Stimulated activated CD8-positive, alpha-beta memory T cell treated with anti-CD3 and anti-CD28 coated beads, Interleukin-2, amount 100 ng/mL, for 48 hours (primary cell): Measurements from ENCODE around the gene ACE.
"Not testable (repeated sequence)": the region's sequence is repeated elsewhere in the genome, so short reads cannot be mapped to it uniquely, and the experiment has no call there.

Source experiments
- DNase-seq, 2 donors: peaks; one replicate each; pipeline ENCODE4 v3.0.0-alpha.2; 2020; ENCODE audit warnings: low read depth in 2 of 2

The ACE gene

DNA sequence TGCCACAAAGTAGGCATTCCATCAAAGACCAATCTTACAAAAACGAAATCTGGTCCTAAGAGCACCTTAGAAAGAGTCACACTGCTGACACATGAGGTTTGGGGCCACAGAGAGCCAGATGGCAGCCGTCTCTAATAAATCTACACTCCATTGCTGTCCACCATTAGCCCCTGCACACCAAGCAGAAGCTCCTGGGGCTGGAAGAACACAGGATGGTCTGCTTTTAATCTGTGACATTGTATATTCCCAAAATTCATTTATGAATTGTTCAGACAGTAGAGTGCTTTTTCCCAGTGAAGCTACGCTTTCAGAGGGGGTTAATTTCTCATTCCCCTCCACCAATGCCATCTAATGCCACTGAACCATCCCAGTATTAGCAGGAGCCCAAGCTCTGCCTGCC, 32.4 kb upstream of the ACE start:
- no peak for DNase-seq

DNA sequence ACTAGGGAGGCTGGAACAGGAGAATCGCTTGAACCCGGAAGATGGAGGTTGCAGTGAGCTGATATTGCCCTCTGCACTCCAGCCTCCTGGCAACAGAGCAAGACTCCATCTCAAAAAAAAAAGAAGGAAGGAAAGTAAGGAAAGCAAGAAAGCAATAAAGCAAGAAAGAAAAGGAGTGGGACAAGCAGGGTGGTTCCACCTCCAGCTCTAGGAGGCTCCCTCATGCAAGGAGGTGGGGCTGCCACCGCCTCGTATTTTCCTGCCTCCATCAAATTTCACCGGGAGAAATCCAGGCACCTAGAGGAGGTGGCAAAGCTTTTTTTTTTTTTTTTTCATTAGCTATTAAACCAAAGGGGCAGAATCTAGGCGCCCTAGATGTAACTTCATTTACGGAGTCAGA, 31.8 kb upstream of the ACE start:
- no peak for DNase-seq

DNA sequence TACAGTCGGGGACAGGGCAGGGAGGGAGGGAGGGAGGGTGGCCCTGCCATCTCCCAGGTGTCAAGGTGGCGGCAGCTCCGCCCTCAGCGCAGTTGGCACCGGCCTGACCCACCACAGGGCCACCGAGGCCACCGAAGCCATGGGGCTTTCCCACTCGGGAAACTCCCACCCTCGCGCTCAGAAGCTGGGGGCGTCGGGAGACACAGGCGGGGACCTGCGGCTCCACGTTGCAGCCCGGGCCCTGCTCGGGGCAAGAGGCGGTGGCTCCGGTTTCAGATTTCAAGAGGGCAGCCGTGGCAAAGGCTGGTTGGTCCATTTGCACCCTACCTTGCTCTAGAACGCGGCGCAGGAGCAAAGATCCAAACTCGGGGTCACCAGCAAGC, 31.3 kb upstream of the ACE start:
- DNase-seq: peak in 1 of 2 donors; percentile 39

DNA sequence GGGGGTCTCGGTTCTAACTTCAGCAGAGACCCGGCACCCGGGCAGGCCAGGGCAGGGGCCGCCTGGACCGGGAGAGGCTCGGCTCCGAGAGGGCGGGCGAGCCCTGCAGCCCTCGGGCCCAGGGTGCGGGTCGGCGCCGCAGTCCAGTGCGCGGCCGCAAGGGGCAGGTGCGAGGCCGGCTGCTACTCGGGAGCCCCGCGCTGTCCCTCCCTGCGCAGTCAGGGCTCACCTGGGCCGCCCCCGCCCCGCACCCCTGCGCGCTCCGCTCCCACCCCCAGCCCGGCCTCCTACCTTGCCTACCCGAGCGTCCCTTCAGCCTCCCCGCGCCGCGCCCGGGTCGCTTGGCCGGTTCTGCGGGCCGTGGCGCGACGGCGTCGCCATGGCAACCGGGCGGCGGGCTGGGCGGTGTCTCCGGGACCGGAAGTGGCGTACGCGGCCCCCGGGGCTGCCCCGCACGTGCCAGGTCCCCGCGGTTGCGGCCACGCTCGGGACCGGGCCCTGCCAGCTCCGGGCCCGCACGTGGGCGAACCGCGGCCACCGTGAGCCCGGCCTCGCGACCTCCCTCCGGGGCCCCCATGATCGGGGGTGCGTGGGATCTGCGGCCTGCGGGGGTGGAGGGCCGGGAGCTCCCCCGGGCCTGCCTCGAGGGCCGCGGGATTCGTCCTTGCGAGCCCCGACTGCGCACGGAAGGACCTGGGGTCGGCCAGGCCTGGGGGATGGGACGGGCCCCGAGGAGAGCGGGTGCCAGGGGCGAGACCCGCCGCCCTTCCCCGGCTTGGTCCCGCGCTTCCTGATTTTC, 30.7 kb upstream of the ACE start, which contains the start of gene CYB561:
CYB561 (minus strand) TSS at position 353 of the 799 bp plus-strand sequence. CDS start 8,759 bp downstream, outside the sequence.
- peak; percentile 48 to 61 for DNase-seq

DNA sequence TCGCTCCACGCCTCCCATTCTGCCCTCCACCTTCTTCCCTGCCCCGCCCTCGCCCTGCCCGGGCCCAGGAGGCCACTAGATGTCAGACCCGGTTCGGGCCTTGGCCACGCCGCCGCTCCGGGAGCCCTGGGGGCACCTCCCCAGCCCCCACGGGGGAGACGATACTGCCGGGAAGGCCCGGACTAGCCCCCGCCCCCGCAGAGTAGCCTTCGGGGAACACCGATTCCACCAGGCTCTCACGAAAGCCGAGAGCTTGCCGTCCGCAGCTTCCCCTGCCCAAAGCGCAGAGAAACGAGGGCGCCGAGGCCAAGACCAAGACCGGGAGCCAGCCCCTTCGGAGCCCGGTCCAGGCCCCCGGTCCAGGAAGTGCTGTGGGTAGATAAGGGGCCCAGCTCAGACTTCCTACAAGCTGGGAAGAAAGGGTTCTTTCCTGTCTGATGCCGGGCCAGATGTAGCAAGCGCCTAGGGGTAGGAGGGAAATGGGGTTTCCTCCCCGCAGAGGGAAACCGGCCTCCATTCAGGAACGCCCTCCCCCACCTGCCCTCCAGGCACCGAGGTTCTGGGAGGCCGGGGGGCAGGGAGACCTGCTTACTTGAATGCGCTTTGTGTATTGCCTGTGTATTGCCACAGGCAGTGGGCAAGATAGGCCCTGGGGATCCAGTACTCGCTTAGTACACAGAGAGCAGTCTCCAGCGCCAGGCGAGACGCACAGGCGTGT, 29.9 kb upstream of the ACE start:
- peak in 1 of 2 donors; percentile 35 for DNase-seq

- no peak for DNase-seq
Observed at GRCh38 chr17:63447471-63448009, 29.3 kb upstream of the ACE start.

- DNase-seq: no peak
Observed at GRCh38 chr17:63448655-63449054, 28.2 kb upstream of the ACE start.

DNA sequence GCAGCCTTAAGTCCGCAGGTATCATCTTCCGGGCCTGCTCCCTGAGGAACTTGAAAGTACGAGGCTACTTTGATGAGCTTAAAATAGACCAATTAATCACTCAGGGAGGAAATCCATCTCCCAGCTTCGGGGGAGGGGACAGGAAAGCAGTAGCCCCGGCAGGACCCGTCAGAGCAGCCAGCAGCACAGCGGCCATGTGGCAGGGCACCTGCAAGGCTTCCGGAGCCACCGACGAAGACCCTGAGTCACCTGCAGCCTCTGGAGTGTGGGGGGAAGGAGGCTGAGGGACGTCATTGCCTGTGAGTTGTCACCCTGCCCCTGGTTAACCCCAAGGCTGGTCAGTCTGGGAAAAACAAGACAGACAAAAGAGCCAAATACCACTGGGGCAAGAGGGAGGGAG, 26.3 kb upstream of the ACE start:
- no peak for DNase-seq

GRCh38 chr17:63451150-63451549, 25.7 kb upstream of the ACE start:
- no peak for DNase-seq

DNA sequence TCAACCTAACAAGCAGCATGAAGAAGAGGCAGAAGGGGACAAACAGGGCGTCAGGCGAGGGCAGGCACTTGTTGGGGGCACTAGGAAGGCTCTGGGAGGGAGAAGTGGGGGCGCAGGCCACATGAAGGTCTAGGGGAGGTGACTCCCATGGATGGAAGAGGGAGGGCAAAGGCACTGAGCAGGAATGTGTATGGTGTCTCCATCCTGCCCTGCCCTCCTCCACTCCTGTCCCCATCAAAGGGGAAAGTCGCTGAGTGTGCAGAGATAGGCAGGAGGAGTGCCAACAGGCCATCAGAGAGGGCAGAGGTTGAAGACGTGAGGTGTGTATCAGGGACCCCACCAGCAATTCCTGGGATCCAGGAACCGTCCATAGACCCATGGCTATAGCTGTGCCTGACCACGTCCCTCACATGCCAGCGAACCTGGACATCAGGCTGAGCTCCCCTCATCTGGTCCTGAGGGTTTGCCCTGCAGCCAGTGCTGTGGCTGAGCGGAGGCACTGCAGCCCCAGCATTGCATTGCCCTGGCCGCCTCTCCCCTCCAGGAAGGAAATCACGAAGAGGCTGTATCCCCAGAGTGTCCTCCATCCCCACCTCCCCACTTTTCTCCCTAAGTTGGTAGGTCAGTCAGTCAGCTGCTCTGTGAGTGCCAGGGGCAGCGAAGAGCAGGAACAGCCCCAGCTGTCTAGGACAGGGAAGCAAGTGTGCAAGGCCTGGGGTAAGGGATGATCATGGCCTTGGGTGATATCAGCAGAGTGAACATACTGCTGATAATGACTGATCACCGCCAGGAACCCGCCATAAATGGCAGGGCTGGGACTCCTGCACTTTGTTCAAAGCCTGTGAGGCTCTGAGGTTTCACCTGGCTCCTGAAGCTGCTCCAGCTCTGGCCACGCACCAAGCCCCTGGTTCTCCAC, 24.6 kb upstream of the ACE start:
- no peak for DNase-seq

GRCh38 chr17:63452962-63453551, 23.8 kb upstream of the ACE start:
- DNase-seq: no peak

DNA sequence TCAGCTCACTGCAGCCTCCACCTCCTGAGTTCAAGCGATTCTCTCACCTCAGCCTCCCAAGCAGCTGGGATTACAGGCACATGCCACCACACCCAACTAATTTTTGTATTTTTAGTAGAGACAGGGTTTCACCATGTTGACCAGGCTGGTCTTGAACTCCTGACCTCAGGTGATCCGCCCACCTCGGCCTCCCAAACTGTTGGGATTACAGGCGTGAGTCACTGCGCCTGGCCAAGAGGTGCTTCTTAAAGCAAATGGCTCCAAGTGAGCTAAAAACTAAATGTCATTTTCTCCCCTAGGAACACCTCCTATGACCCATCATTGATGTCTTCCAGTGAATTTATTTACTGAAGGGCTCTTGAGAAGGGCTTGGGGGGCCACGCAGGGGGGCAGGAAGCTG, 22.5 kb upstream of the ACE start:
- DNase-seq: not testable (repeated sequence)

- no peak for DNase-seq
Observed at GRCh38 chr17:63454915-63455314, 21.9 kb upstream of the ACE start.

GRCh38 chr17:63455417-63455816, 21.4 kb upstream of the ACE start:
- no peak for DNase-seq

DNA sequence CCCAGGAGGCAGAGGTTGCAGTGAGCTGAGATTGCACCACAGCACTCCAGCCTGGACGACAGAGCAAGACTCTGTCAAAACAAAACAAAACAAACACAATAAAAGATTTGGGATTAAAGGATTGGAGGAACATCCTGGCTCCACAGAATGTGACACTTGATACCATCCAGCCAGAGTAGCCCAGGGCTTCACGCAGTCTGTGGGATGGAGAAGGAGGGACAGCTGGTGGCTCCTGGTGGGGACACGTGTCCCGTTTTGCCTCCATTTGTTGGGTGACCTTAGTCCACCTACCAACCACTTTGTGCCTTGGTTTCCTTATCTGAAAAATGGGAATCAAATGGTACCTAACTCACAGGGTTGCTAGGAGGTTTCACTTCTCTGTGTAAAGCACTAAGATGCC, 18.4 kb upstream of the ACE start:
- no peak for DNase-seq

GRCh38 chr17:63460018-63460417, 16.8 kb upstream of the ACE start:
- DNase-seq: no peak

DNA sequence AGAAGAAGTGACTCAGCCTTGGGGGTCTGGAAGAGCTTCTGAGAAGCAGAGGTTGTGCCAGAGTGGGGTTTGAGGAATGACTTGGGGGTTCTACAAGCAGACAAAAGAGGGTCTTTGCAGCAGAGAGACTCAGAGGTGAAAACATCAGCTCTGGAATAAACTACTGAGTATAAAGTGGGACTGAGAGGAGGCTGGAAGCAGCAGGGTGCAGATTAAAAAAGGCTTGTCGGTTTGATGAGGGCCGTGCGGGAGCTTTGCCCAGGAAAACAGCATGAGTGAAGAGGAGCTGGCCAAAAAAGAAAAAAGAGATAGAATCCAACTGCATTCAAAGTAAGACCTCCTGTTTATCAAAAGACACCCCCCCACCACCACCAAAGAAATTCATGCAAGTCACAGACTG, 13.1 kb upstream of the ACE start:
- no peak for DNase-seq

- no peak for DNase-seq
Observed at GRCh38 chr17:63464691-63465236, 12.1 kb upstream of the ACE start.

- DNase-seq: not testable (repeated sequence)
Observed at GRCh38 chr17:63468099-63468498, 8.8 kb upstream of the ACE start.

DNA sequence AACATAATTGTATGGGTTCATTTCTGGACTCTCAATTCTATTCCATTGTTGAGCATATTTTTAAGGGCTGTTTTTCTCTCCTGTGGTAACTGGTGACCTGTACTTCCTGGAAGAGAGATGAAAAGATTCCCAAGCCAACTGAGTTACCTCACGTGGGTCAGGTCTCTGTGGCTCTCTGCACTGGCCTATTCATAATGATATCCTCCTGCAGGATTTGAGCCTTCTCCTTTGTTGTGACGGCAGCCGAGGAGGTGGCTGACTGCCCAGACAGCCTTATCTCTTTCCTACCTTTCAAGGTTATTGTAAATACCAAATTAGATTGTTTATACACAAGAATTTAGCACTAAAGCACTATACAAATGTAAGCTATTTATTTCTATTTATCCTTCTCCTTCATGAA, 2.7 kb upstream of the ACE start:
- no peak for DNase-seq
